GM12891 (cell line): Measurements from ENCODE around the gene FAM83D.

Source experiments
- PAX5 ChIP-seq: IDR thresholded peaks from 2 replicates; pipeline ENCODE4 v1.6.1; 2011; ENCODE audit warnings: low read length, moderate library complexity, mild to moderate bottlenecking; ENCODE audit not compliant: insufficient read depth, severe bottlenecking
- POLR2A ChIP-seq: IDR thresholded peaks from 2 replicates; pipeline ENCODE4 v1.6.1; 2011; ENCODE audit warnings: low read depth, low read length, control low read depth
- POLR2AphosphoS5 ChIP-seq: IDR thresholded peaks from 2 replicates; pipeline ENCODE4 v1.6.1; 2011; ENCODE audit warnings: low read depth, low read length, control low read depth
- POU2F2 ChIP-seq: IDR thresholded peaks from 2 replicates; pipeline ENCODE4 v1.6.1; 2011; ENCODE audit warnings: low read depth, mild to moderate bottlenecking, control low read depth, low read length, moderate library complexity
- SPI1 ChIP-seq: IDR thresholded peaks from 2 replicates; pipeline ENCODE4 v1.6.1; 2011; ENCODE audit warnings: low read depth, low read length, control low read depth
- TAF1 ChIP-seq: IDR thresholded peaks from 2 replicates; pipeline ENCODE4 v1.6.1; 2011; ENCODE audit warnings: low read depth, low read length, control low read depth

- TF ChIP-seq POLR2AphosphoS5 = no peak
- no peak for TF ChIP-seq POLR2A
- TF ChIP-seq SPI1 = peak; percentile 70
- no peak for TF ChIP-seq TAF1
- no peak for TF ChIP-seq PAX5
- no peak for TF ChIP-seq POU2F2
Measured at GRCh38 chr20:38962928-38963401, 36.7 kb downstream of the FAM83D start.
